Cardiac muscle cell (in vitro differentiated cells and primary cell): Measurements from ENCODE around the gene GPR161. TPM values are rescaled to one million over a fixed set of nuclear protein-coding genes. Genes with fewer than 3 reads are reported as not detected.

ENCODE experiments used
- DNase-seq, 2 donors: peaks; one replicate each; pipeline versions ENCODE4 v3.0.0 to v3.0.0-alpha.2; 2010 to 2017; ENCODE audit warnings: low read depth in 1 of 2, low spot score in 1 of 2
- H3K27ac ChIP-seq: fragments of 200-600 bp; sonication (generic); 2 replicates; pipeline ENCODE4 v1.5.1; 2016
- H3K27me3 ChIP-seq: fragments of 200-600 bp; sonication (generic); 2 replicates; pipeline ENCODE4 v1.6.0; 2016; ENCODE audit warnings: control low read depth
- H3K36me3 ChIP-seq: fragments of 200-600 bp; sonication (generic); 2 replicates; pipeline ENCODE4 v1.5.1; 2016; ENCODE audit warnings: control low read depth
- H3K4me1 ChIP-seq: fragments of 200-600 bp; sonication (generic); 2 replicates; pipeline ENCODE4 v1.8.1; 2017; ENCODE audit warnings: low read depth, mild to moderate bottlenecking, mixed run types
- H3K4me3 ChIP-seq: fragments of 200-600 bp; sonication (generic); 2 replicates; pipeline ENCODE4 v1.5.1; 2016; ENCODE audit warnings: mild to moderate bottlenecking
- H3K9me3 ChIP-seq: fragments of 200-600 bp; sonication (generic); 2 replicates; pipeline ENCODE4 v1.5.1; 2017; ENCODE audit warnings: low read depth, mild to moderate bottlenecking, control low read depth
- CTCF ChIP-seq: IDR thresholded peaks from 2 replicates; pipeline ENCODE4 v1.5.1; 2012; ENCODE audit warnings: low read depth, mild to moderate bottlenecking, low read length
- polyA plus RNA-seq: library from polyadenylated mRNA; unstranded; fragments of >200 nt; fragmentation: Nextera tagmentation; extraction: Ambion mirVana; gene quantifications from 2 replicates; pipeline ENCODE4 v1.2.1, GENCODE V29; 2016
- total RNA-seq: library from RNA; depleted of rRNA; stranded (reverse); fragments of >200 nt; gene quantifications from 2 replicates; pipeline ENCODE4 v1.2.3, GENCODE V29; 2016

GPR161 gene
- total and polyA plus RNA-seq, 2 experiments from 2014 or later: 17.0 to 27.6 TPM

GRCh38 chr1:168151935-168152334 is 15.2 kb upstream of the GPR161 start:
- TF ChIP-seq CTCF: no peak
- Histone ChIP-seq H3K4me1 (peaks cover 3% of the 10 kb centered on the region), H3K9me3 (no peaks in the 10 kb centered on the region), H3K36me3 (no peaks in the 10 kb centered on the region), H3K27ac (no peak overlapping the region), H3K4me3 (no peak overlapping the region), H3K27me3 (no peaks in the 10 kb centered on the region)
- DNase-seq: no peak

GRCh38 chr1:168150283-168150682 is 13.6 kb upstream of the GPR161 start:
- H3K27me3 ChIP-seq: no peaks in the 10 kb centered on the region
- no peaks in the 10 kb centered on the region for H3K36me3 ChIP-seq
- peaks cover 3% of the 10 kb centered on the region for H3K4me1 ChIP-seq
- H3K4me3 ChIP-seq: no peak overlapping the region
- DNase-seq: no peak
- no peak for TF ChIP-seq CTCF
- H3K27ac ChIP-seq: no peak overlapping the region
- no peaks in the 10 kb centered on the region for H3K9me3 ChIP-seq

GRCh38 chr1:168148916-168149315 is 12.2 kb upstream of the GPR161 start:
- TF ChIP-seq CTCF: no peak
- H3K4me1 ChIP-seq: peaks cover 3% of the 10 kb centered on the region

GRCh38 chr1:168146626-168147025 is 9.9 kb upstream of the GPR161 start:
- H3K27me3 ChIP-seq: no peaks in the 10 kb centered on the region
- no peak for DNase-seq
- H3K9me3 ChIP-seq: no peaks in the 10 kb centered on the region
- TF ChIP-seq CTCF: no peak
- peaks cover 9% of the 10 kb centered on the region for H3K4me1 ChIP-seq
- no peak overlapping the region for H3K27ac ChIP-seq
- no peaks in the 10 kb centered on the region for H3K36me3 ChIP-seq
- no peak overlapping the region for H3K4me3 ChIP-seq

More at GRCh38 chr1:168148916-168149315, 12.2 kb upstream of the GPR161 start:
- DNase-seq: no peak
- no peaks in the 10 kb centered on the region for H3K27me3 ChIP-seq
- H3K36me3 ChIP-seq: no peaks in the 10 kb centered on the region
- H3K27ac ChIP-seq: no peak overlapping the region
- H3K9me3 ChIP-seq: no peaks in the 10 kb centered on the region
- H3K4me3 ChIP-seq: no peak overlapping the region

- Histone ChIP-seq H3K36me3 (no peaks in the 10 kb centered on the region), H3K4me3 (no peak overlapping the region), H3K4me1 (peaks cover 10% of the 10 kb centered on the region), H3K27ac (no peak overlapping the region), H3K27me3 (no peaks in the 10 kb centered on the region), H3K9me3 (no peaks in the 10 kb centered on the region)
- DNase-seq: no peak
- TF ChIP-seq CTCF: no peak
These were observed 9.4 kb upstream of the GPR161 start for GRCh38 chr1:168146160-168146539.
